ENCODE measurements around the gene COL4A3.

The COL4A3 gene

DNA sequence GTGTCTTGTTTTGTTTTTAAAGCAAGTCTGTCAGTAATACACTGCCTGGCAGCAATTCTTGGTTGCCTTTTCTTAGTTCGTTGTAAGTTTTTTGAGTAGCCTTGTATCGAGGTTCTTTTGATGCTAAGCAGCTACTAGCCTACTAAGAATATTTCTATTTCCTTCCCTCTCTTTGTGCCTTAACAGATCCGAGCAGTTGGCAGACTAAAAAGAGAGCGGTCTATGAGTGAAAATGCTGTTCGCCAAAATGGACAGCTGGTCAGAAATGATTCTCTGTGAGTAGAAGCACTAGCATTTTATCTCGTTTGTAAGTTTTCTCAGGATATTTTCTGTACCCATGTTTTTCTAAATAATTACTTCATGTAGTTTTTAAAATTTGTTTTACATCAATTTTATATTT, 175.7 kb downstream of the COL4A3 start:
- H3K27me3 ChIP-seq (ENCODE audit: insufficient read depth, low read length), result no peaks in the 10 kb centered on the region
- no peak overlapping the region for H3K4me3 ChIP-seq (ENCODE audit: low read length)
- H3K9me3 ChIP-seq (ENCODE audit: insufficient read depth, low read depth, low read length), result no peaks in the 10 kb centered on the region
- H3K9ac ChIP-seq (ENCODE audit: low read depth, low read length), result no peak overlapping the region
- H3K4me1 ChIP-seq (ENCODE audit: insufficient read depth, low read length), result no peaks in the 10 kb centered on the region
- H3K27ac ChIP-seq (ENCODE audit: low read depth, low read length), result no peak overlapping the region
- 86% methylated on average over 6 of the region's 6 CpGs for WGBS
- H3K36me3 ChIP-seq (ENCODE audit: insufficient read depth, low read length), result peaks cover 69% of the 10 kb centered on the region

GRCh38 chr2:227341553-227341952, 177.1 kb downstream of the COL4A3 start:
- Histone ChIP-seq H3K36me3 (ENCODE audit: insufficient read depth, low read length) (peaks cover 66% of the 10 kb centered on the region), H3K27ac (ENCODE audit: low read depth, low read length) (no peak overlapping the region), H3K27me3 (ENCODE audit: insufficient read depth, low read length) (no peaks in the 10 kb centered on the region), H3K9me3 (ENCODE audit: insufficient read depth, low read depth, low read length) (no peaks in the 10 kb centered on the region), H3K4me1 (ENCODE audit: insufficient read depth, low read length) (no peaks in the 10 kb centered on the region), H3K9ac (ENCODE audit: low read depth, low read length) (no peak overlapping the region), H3K4me3 (ENCODE audit: low read length) (no peak overlapping the region)
- no CpG with 5 or more reads among the region's 2 CpGs for WGBS

- H3K4me1 ChIP-seq (ENCODE audit: insufficient read depth, low read length), result no peaks in the 10 kb centered on the region
These were observed 179.8 kb downstream of the COL4A3 start for GRCh38 chr2:227344231-227344630.

DNA sequence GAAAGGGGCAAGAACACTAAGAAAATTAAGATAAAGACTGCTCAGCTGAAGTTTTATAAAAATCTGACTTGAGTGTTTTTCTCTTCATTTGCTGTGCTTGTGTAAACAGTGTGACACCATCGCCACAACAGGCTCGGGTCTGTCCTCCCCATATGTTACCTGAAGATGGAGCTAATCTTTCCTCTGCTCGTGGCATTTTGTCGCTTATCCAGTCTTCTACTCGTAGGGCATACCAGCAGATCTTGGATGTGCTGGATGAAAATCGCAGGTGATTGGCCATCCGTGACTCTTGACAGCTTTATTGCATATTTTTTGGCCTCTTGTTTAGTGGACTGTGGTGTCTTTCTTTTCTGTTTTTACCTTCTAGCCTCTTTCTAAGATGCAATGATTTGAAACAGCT, 182.7 kb downstream of the COL4A3 start:
- Histone ChIP-seq H3K4me1 (ENCODE audit: insufficient read depth, low read length) (no peaks in the 10 kb centered on the region), H3K9ac (ENCODE audit: low read depth, low read length) (no peak overlapping the region), H3K27ac (ENCODE audit: low read depth, low read length) (no peak overlapping the region), H3K9me3 (ENCODE audit: insufficient read depth, low read depth, low read length) (no peaks in the 10 kb centered on the region), H3K36me3 (ENCODE audit: insufficient read depth, low read length) (peaks cover 57% of the 10 kb centered on the region), H3K4me3 (ENCODE audit: low read length) (no peak overlapping the region), H3K27me3 (ENCODE audit: insufficient read depth, low read length) (no peaks in the 10 kb centered on the region)
- 85% methylated on average over 7 of the region's 7 CpGs for WGBS

More at GRCh38 chr2:227344231-227344630, 179.8 kb downstream of the COL4A3 start:
- peaks cover 69% of the 10 kb centered on the region for H3K36me3 ChIP-seq (ENCODE audit: insufficient read depth, low read length)
- H3K9me3 ChIP-seq (ENCODE audit: insufficient read depth, low read depth, low read length), result no peaks in the 10 kb centered on the region
- 91% methylated on average over 2 of the region's 2 CpGs for WGBS
- H3K9ac ChIP-seq (ENCODE audit: low read depth, low read length), result no peak overlapping the region
- H3K27me3 ChIP-seq (ENCODE audit: insufficient read depth, low read length), result no peaks in the 10 kb centered on the region
- H3K27ac ChIP-seq (ENCODE audit: low read depth, low read length), result no peak overlapping the region
- no peak overlapping the region for H3K4me3 ChIP-seq (ENCODE audit: low read length)

GRCh38 chr2:227348324-227348723, 183.9 kb downstream of the COL4A3 start:
- Histone ChIP-seq H3K27ac (ENCODE audit: low read depth, low read length) (no peak overlapping the region), H3K9me3 (ENCODE audit: insufficient read depth, low read depth, low read length) (no peaks in the 10 kb centered on the region), H3K4me1 (ENCODE audit: insufficient read depth, low read length) (no peaks in the 10 kb centered on the region), H3K27me3 (ENCODE audit: insufficient read depth, low read length) (no peaks in the 10 kb centered on the region), H3K36me3 (ENCODE audit: insufficient read depth, low read length) (peaks cover 54% of the 10 kb centered on the region), H3K9ac (ENCODE audit: low read depth, low read length) (no peak overlapping the region), H3K4me3 (ENCODE audit: low read length) (no peak overlapping the region)
- 92% methylated on average over 2 of the region's 2 CpGs for WGBS

- WGBS, result 99% methylated on average over 5 of the region's 7 CpGs
- no peak overlapping the region for H3K4me3 ChIP-seq (ENCODE audit: low read length)
These were observed 185.7 kb downstream of the COL4A3 start for GRCh38 chr2:227349989-227350612.

GRCh38 chr2:227351639-227352038, 187.2 kb downstream of the COL4A3 start:
- no peaks in the 10 kb centered on the region for H3K4me1 ChIP-seq (ENCODE audit: insufficient read depth, low read length)

More at GRCh38 chr2:227349989-227350612, 185.7 kb downstream of the COL4A3 start:
- H3K27me3 ChIP-seq (ENCODE audit: insufficient read depth, low read length), result no peaks in the 10 kb centered on the region
- no peaks in the 10 kb centered on the region for H3K9me3 ChIP-seq (ENCODE audit: insufficient read depth, low read depth, low read length)
- peaks cover 52% of the 10 kb centered on the region for H3K36me3 ChIP-seq (ENCODE audit: insufficient read depth, low read length)
- H3K4me1 ChIP-seq (ENCODE audit: insufficient read depth, low read length), result no peaks in the 10 kb centered on the region
- H3K27ac ChIP-seq (ENCODE audit: low read depth, low read length), result no peak overlapping the region
- no peak overlapping the region for H3K9ac ChIP-seq (ENCODE audit: low read depth, low read length)

DNA sequence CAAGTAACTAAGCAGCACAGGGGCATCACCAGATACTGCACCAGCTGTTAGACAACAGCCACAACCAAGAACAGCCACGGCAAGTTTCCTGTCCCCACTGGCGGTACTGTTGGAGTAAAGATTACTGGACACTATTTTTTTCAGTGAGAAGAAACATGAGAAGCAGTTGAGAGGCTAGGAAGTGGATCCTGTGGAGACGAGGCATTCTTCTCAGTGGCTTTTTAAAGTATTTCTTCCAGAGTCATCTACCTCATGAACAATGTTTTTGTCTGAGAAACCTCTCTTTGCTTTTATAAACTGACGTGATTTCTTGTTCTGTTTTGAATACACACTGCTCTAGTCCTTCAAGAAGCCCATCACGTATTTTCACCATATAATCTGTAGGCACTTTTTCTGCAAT, 195.9 kb downstream of the COL4A3 start:
- no peaks in the 10 kb centered on the region for H3K9me3 ChIP-seq (ENCODE audit: insufficient read depth, low read depth, low read length)
- 87% methylated on average over 5 of the region's 5 CpGs for WGBS

More at GRCh38 chr2:227351639-227352038, 187.2 kb downstream of the COL4A3 start:
- Histone ChIP-seq H3K36me3 (ENCODE audit: insufficient read depth, low read length) (peaks cover 55% of the 10 kb centered on the region), H3K9ac (ENCODE audit: low read depth, low read length) (no peak overlapping the region), H3K9me3 (ENCODE audit: insufficient read depth, low read depth, low read length) (no peaks in the 10 kb centered on the region), H3K27ac (ENCODE audit: low read depth, low read length) (no peak overlapping the region), H3K4me3 (ENCODE audit: low read length) (no peak overlapping the region), H3K27me3 (ENCODE audit: insufficient read depth, low read length) (no peaks in the 10 kb centered on the region)
- WGBS, result 86% methylated on average over 4 of the region's 4 CpGs

GRCh38 chr2:227363756-227364155, 199.3 kb downstream of the COL4A3 start:
- 86% methylated on average over 6 of the region's 6 CpGs for WGBS
- Histone ChIP-seq H3K36me3 (ENCODE audit: insufficient read depth, low read length) (peaks cover 19% of the 10 kb centered on the region), H3K27ac (ENCODE audit: low read depth, low read length) (no peak overlapping the region), H3K27me3 (ENCODE audit: insufficient read depth, low read length) (no peaks in the 10 kb centered on the region), H3K4me1 (ENCODE audit: insufficient read depth, low read length) (no peaks in the 10 kb centered on the region), H3K9me3 (ENCODE audit: insufficient read depth, low read depth, low read length) (no peaks in the 10 kb centered on the region), H3K4me3 (ENCODE audit: low read length) (no peak overlapping the region), H3K9ac (ENCODE audit: low read depth, low read length) (no peak overlapping the region)

More for the DNA sequence above, 195.9 kb downstream of the COL4A3 start:
- Histone ChIP-seq H3K9ac (ENCODE audit: low read depth, low read length) (no peak overlapping the region), H3K36me3 (ENCODE audit: insufficient read depth, low read length) (peaks cover 52% of the 10 kb centered on the region), H3K4me1 (ENCODE audit: insufficient read depth, low read length) (no peaks in the 10 kb centered on the region), H3K27ac (ENCODE audit: low read depth, low read length) (no peak overlapping the region), H3K4me3 (ENCODE audit: low read length) (no peak overlapping the region), H3K27me3 (ENCODE audit: insufficient read depth, low read length) (no peaks in the 10 kb centered on the region)

Data from HUES64 (cell line).